ENCODE data around the gene LHB.
A peak's percentile ranks its signal among the peaks of the same experiment; 100 is the strongest.

- TF ChIP-seq EZH2 (IDR thresholded peaks at IDR 0.05; ENCODE audit: borderline replicate concordance, low read depth, low read length, severe bottlenecking), result no peak
- TF ChIP-seq CTCF (IDR thresholded peaks at IDR 0.05; ENCODE audit: extremely low read depth in 1 of 2, insufficient read depth in 1 of 2, low read depth in 1 of 2, low read length in 2 of 2), result no peak
- peak; percentile 16 for TF ChIP-seq POLR2AphosphoS5 (IDR thresholded peaks at IDR 0.05; ENCODE audit: insufficient read depth, low read depth, low read length)
Measured at GRCh38 chr19:48991873-48992580, 24.9 kb downstream of the LHB start.
